ENCODE data around the gene BIRC2.

The BIRC2 gene

GRCh38 chr11:102377891-102378290 lies 30.9 kb downstream of the BIRC2 start:
- Mint-ChIP-seq H3K4me1 (peaks cover 6% of the 10 kb centered on the region), H3K4me3 (no peak overlapping the region), H3K36me3 (peaks cover 66% of the 10 kb centered on the region), H3K27ac (no peak overlapping the region), H3K9me3 (no peaks in the 10 kb centered on the region)
- DNase-seq (ENCODE audit: low spot score in 2 of 2) = no peak
- no peak for ATAC-seq

DNA sequence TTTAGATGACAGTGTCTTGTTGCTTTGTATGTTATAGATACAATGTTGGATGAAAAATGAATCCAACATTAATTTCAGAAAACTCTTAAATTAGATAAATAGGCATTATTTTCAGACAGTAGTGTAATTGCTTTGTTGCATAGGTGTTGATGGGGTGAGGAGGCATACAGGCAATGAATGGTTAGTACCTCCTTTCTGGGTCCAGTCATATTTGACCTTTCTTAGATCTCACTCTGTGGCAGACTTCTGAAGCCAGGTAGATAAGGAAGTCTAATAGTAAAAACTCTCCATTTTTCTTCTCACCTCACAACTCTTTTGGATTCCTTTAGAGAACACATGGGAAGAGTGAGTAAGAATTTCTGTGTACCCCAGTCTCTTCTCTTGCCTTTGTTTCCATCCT lies 31.8 kb downstream of the BIRC2 start:
- ATAC-seq (no peak), DNase-seq (ENCODE audit: low spot score in 2 of 2) (no peak)
- no peaks in the 10 kb centered on the region for H3K9me3 Mint-ChIP-seq
- no peak overlapping the region for H3K4me3 Mint-ChIP-seq
- peak overlapping the region; percentile 7 for H3K27ac Mint-ChIP-seq
- peaks cover 6% of the 10 kb centered on the region for H3K4me1 Mint-ChIP-seq
- H3K36me3 Mint-ChIP-seq = peaks cover 76% of the 10 kb centered on the region

GRCh38 chr11:102382384-102382783 lies 35.4 kb downstream of the BIRC2 start:
- H3K4me3 Mint-ChIP-seq = no peak overlapping the region
- ATAC-seq = no peak
- H3K9me3 Mint-ChIP-seq = no peaks in the 10 kb centered on the region
- no peak for DNase-seq (ENCODE audit: low spot score in 2 of 2)
- H3K36me3 Mint-ChIP-seq = peaks cover 81% of the 10 kb centered on the region
- H3K27ac Mint-ChIP-seq = no peak overlapping the region
- H3K4me1 Mint-ChIP-seq = no peaks in the 10 kb centered on the region

- Mint-ChIP-seq H3K36me3 (peaks cover 78% of the 10 kb centered on the region), H3K9me3 (no peaks in the 10 kb centered on the region), H3K27ac (no peak overlapping the region), H3K4me3 (no peak overlapping the region), H3K4me1 (no peaks in the 10 kb centered on the region)
- ATAC-seq (no peak), DNase-seq (ENCODE audit: low spot score in 2 of 2) (no peak)
These were observed 36.8 kb downstream of the BIRC2 start for GRCh38 chr11:102383839-102384238.

DNA sequence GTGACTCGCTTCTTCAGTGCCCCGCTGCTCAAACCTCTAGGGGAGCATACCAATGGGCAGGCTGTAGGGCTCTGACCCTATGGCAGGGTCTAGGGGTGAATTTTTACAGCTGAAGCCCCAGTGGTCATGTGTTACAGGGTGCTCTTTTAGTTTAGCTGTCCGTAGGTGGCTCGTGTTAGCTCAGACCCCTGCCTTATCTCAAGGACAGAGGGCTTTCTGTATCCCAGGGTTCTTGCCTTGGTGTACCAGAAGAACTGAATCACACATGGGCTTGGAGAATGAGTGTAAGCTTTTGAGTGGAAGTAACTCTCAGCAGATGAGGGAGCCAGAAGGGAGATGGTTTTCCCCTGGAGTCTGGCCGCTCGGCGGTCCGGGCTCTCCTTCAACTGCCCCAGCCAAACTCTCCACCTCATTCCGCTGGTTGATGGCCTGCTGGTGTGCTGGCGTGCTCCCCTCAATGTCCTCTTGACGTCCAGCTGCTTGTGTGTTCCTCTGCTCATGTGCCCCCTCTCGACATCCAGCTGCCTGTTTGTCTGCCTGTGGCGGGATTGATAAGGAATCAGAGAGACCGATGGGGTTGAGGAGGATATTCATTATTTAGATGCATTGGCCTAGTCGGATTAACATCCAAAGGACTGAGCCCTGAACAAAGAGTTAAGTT lies 37.5 kb downstream of the BIRC2 start:
- H3K36me3 Mint-ChIP-seq = peaks cover 77% of the 10 kb centered on the region
- H3K4me1 Mint-ChIP-seq = no peaks in the 10 kb centered on the region
- no peak overlapping the region for H3K4me3 Mint-ChIP-seq
- ATAC-seq = no peak
- H3K27ac Mint-ChIP-seq = no peak overlapping the region
- DNase-seq (ENCODE audit: low spot score in 2 of 2) = no peak
- no peaks in the 10 kb centered on the region for H3K9me3 Mint-ChIP-seq

- no peak for ATAC-seq
- H3K4me1 Mint-ChIP-seq = peaks cover 1% of the 10 kb centered on the region
- H3K9me3 Mint-ChIP-seq = no peaks in the 10 kb centered on the region
- H3K27ac Mint-ChIP-seq = no peak overlapping the region
- no peak overlapping the region for H3K4me3 Mint-ChIP-seq
- no peak for DNase-seq (ENCODE audit: low spot score in 2 of 2)
- peaks cover 73% of the 10 kb centered on the region for H3K36me3 Mint-ChIP-seq
These were observed 38.3 kb downstream of the BIRC2 start for GRCh38 chr11:102385085-102386007.

GRCh38 chr11:102386136-102386734 lies 39.2 kb downstream of the BIRC2 start:
- Mint-ChIP-seq H3K9me3 (no peaks in the 10 kb centered on the region), H3K4me1 (peaks cover 7% of the 10 kb centered on the region), H3K36me3 (peaks cover 69% of the 10 kb centered on the region), H3K27ac (no peak overlapping the region), H3K4me3 (no peak overlapping the region)
- ATAC-seq (no peak), DNase-seq (ENCODE audit: low spot score in 2 of 2) (no peak)

GRCh38 chr11:102387043-102387781 lies 40.2 kb downstream of the BIRC2 start:
- H3K4me1 Mint-ChIP-seq = peaks cover 7% of the 10 kb centered on the region

GRCh38 chr11:102389253-102389652 lies 42.2 kb downstream of the BIRC2 start:
- Mint-ChIP-seq H3K27ac (no peak overlapping the region), H3K4me1 (peaks cover 22% of the 10 kb centered on the region), H3K9me3 (no peaks in the 10 kb centered on the region), H3K36me3 (peaks cover 70% of the 10 kb centered on the region), H3K4me3 (no peak overlapping the region)
- DNase-seq (ENCODE audit: low spot score in 2 of 2) = no peak
- ATAC-seq = no peak

More at GRCh38 chr11:102387043-102387781, 40.2 kb downstream of the BIRC2 start:
- DNase-seq (ENCODE audit: low spot score in 2 of 2) = no peak
- no peak overlapping the region for H3K4me3 Mint-ChIP-seq
- no peak overlapping the region for H3K27ac Mint-ChIP-seq
- no peak for ATAC-seq
- peaks cover 73% of the 10 kb centered on the region for H3K36me3 Mint-ChIP-seq
- no peaks in the 10 kb centered on the region for H3K9me3 Mint-ChIP-seq

GRCh38 chr11:102390667-102391465 lies 43.9 kb downstream of the BIRC2 start:
- no peak overlapping the region for H3K4me3 Mint-ChIP-seq
- H3K36me3 Mint-ChIP-seq = peaks cover 70% of the 10 kb centered on the region
- peaks cover 22% of the 10 kb centered on the region for H3K4me1 Mint-ChIP-seq
- peak overlapping the region; percentile 56 for H3K27ac Mint-ChIP-seq
- DNase-seq (ENCODE audit: low spot score in 2 of 2) (peak; percentile 37 to 76), ATAC-seq (peak; percentile 85)
- no peaks in the 10 kb centered on the region for H3K9me3 Mint-ChIP-seq

DNA sequence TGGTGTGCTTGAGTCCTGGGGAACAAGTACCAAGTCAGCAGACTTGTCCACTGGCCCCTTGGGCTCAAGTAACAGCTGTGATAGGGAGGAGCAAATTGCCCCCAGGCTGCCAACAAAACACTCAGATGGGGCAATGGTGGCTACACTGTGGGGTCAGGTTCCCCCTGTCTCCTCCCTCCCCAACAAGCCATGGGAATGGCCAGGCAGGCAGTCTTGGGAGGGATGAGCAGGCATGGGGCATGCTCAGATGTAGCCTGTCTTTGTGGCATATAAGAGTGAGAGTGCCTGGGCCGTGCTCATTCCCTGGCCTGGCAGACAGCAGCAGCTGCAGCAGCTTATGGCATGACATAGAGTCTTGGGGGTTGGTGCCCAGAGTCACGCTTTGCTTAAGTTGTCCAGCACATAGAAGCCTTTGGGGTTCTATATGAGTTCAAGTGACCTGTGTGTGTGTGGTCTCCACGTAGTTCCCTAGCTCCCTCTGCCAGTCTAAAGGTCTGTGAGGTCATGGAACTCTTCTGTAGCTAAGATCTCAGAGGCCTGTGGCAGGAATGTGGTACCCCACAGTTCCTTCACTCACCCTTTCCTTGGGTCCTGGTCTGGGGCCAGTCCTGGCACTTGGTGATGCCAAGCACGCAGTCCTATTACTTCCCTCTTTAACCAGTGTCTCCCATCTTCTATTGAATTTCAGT lies 44.7 kb downstream of the BIRC2 start:
- DNase-seq (ENCODE audit: low spot score in 2 of 2) (no peak), ATAC-seq (no peak)
- peaks cover 25% of the 10 kb centered on the region for H3K4me1 Mint-ChIP-seq
- no peaks in the 10 kb centered on the region for H3K9me3 Mint-ChIP-seq
- H3K36me3 Mint-ChIP-seq = peaks cover 74% of the 10 kb centered on the region
- H3K4me3 Mint-ChIP-seq = no peak overlapping the region
- peak overlapping the region; percentile 56 for H3K27ac Mint-ChIP-seq

DNA sequence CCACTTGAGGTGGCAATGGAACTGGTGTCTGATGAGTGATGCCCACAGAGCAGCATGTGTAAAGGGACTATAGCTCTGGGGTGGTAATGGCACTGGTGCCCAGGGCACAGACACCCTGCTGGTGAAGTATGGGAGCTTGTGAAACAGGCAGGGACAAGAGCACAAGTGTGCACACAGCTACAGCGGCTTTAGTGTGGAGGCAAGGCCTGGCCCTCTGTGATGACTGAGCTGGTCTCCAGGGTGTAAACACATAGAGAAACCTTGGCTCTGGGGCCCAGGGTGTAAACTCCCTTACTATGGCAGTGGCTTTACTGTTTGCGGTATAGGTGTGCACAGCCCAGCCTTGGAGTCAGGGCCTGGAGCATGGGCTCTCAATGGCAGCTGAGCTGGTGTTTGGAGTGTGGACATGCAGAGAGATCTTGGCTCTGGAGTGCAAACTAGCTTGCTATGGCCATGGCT lies 46.3 kb downstream of the BIRC2 start:
- no peak for DNase-seq (ENCODE audit: low spot score in 2 of 2)
- Mint-ChIP-seq H3K4me3 (no peak overlapping the region), H3K36me3 (peaks cover 74% of the 10 kb centered on the region), H3K9me3 (no peaks in the 10 kb centered on the region), H3K27ac (peak overlapping the region; percentile 83), H3K4me1 (peaks cover 31% of the 10 kb centered on the region)
- ATAC-seq = no peak

DNA sequence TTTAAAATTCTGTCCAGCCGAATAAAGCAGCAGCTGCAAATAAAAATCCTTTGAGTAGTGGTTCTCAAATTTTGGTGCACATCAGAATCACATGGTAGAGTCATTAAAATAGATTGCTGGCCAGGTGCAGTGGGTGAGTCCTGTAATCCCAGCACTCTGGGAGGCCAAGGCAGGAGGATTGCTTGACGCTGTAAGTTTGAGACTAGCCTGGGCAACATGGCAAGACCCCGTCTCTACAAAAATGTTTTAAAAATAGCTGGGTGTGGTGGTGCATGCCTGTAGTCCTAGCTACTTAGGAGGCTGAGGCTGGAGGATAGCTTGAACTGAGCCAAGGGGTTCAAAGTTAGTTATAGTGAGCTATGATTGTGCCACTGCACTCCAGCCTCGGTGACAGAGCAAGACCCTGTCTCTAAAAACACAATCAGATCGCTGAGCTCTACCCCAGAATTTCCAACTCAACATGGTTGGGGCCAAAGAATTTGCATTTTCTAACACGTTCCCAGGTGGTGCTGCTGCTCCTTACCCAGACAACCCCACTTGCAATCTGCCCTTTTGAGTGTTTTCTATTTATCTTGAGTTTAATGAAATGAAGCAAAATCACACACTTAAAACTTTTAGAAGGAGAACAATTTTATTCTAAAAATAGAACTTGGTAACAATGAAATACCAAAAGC lies 48.8 kb downstream of the BIRC2 start:
- peaks cover 82% of the 10 kb centered on the region for H3K36me3 Mint-ChIP-seq
- H3K4me3 Mint-ChIP-seq = no peak overlapping the region
- peaks cover 25% of the 10 kb centered on the region for H3K4me1 Mint-ChIP-seq
- no peak overlapping the region for H3K27ac Mint-ChIP-seq
- ATAC-seq = no peak
- H3K9me3 Mint-ChIP-seq = no peaks in the 10 kb centered on the region
- DNase-seq (ENCODE audit: low spot score in 2 of 2) = no peak
